ENCODE results near the gene SPACA9. TPM values are rescaled to one million over a fixed set of nuclear protein-coding genes. Genes with fewer than 3 reads are reported as not detected.
A peak's percentile ranks its signal among the peaks of the same experiment; 100 is the strongest.

The SPACA9 gene
- total RNA-seq, 4 donors from 2014 or later = 8.7 to 10.3 (median 9.9) TPM

GRCh38 chr9:132855904-132856303, 22.8 kb upstream of the SPACA9 start:
- Histone ChIP-seq H3K27me3 (no peaks in the 10 kb centered on the region), H3K27ac (no peak overlapping the region), H3K4me1 (peaks cover 23% of the 10 kb centered on the region), H3K9me3 (no peaks in the 10 kb centered on the region), H3K36me3 (no peaks in the 10 kb centered on the region), H3K4me3 (no peak overlapping the region)
- no peak for TF ChIP-seq POLR2A (IDR thresholded peaks at IDR 0.05)
- TF ChIP-seq, protein P1, sequence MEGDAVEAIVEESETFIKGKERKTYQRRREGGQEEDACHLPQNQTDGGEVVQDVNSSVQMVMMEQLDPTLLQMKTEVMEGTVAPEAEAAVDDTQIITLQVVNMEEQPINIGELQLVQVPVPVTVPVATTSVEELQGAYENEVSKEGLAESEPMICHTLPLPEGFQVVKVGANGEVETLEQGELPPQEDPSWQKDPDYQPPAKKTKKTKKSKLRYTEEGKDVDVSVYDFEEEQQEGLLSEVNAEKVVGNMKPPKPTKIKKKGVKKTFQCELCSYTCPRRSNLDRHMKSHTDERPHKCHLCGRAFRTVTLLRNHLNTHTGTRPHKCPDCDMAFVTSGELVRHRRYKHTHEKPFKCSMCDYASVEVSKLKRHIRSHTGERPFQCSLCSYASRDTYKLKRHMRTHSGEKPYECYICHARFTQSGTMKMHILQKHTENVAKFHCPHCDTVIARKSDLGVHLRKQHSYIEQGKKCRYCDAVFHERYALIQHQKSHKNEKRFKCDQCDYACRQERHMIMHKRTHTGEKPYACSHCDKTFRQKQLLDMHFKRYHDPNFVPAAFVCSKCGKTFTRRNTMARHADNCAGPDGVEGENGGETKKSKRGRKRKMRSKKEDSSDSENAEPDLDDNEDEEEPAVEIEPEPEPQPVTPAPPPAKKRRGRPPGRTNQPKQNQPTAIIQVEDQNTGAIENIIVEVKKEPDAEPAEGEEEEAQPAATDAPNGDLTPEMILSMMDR (IDR thresholded peaks at IDR 0.05) = no peak
- no peak for TF ChIP-seq EP300 (IDR thresholded peaks at IDR 0.05)
- no peak for TF ChIP-seq POLR2AphosphoS5 (IDR thresholded peaks at IDR 0.05)
- 85% methylated on average over 5 of the region's 5 CpGs for WGBS
- DNase-seq (ENCODE audit: low spot score in 2 of 2) = no peak

DNA sequence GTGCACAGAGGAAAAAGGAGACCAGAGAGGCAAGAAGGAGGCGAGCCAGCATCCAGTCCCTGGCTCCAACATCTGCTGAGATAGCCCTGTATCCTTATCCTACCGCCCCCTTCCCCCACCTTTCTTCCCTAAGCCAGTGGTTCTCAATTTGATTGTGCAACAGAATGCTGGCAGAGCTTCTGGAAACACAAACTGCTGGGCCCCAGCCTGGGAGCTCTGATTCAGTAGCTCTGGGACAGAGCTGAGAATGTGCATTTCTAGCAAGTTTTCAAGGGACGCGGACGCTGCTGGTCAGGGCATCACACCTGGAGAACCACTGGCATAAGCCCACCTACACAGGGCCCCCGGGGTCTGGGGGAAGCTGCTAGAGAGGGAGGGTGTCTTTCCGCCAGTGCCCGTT, 21.7 kb upstream of the SPACA9 start:
- H3K4me1 ChIP-seq = peaks cover 23% of the 10 kb centered on the region
- no peaks in the 10 kb centered on the region for H3K27me3 ChIP-seq
- H3K27ac ChIP-seq = peak overlapping the region; percentile 51
- H3K4me3 ChIP-seq = no peak overlapping the region
- no peak for TF ChIP-seq POLR2A (IDR thresholded peaks at IDR 0.05)
- WGBS = 36% methylated on average over 7 of the region's 8 CpGs
- H3K9me3 ChIP-seq = no peaks in the 10 kb centered on the region
- H3K36me3 ChIP-seq = no peaks in the 10 kb centered on the region
- DNase-seq (ENCODE audit: low spot score in 2 of 2) = peak in 1 of 2 donors; percentile 63

DNA sequence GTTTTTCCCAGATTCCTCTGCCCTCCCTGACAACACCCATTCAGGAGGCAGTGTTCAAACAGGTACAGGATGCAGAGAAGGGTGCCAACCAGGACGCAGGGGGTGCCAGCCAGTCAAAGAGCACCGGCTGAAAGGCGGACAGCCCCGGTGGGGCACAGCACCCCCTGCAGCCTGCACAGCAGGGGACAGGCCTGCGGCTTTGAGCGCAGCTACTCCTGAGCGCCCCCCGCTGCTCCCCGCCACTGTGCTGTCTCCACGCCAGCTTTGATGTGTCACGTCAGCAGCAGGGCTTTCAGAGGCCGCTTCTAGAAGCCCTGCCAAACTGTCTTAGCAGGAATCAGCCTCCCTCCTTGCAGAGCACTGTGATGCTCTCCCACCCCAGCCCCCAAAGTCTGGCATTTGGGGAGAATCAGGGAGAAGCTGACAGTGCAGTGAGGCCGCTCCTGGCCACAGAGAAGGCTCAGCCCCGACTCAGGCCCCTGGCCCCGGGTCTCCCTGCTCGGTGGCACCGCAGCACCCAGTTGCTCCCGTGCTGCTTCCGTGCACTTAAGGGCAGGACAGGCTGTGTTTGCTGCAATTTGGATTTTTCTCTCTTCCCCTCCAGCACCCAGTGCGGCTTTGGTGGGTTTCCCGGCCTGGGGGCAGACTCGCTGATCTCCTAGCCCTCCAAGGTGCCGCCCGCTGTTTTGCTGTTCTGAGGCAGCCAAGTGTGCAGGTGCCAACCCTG, 20.9 kb upstream of the SPACA9 start:
- TF ChIP-seq, protein P1 (IDR thresholded peaks at IDR 0.05) = peak in 1 of 2 donors; percentile 5
- TF ChIP-seq POLR2AphosphoS5 (IDR thresholded peaks at IDR 0.05) = no peak
- DNase-seq (ENCODE audit: low spot score in 2 of 2) = no peak
- Histone ChIP-seq H3K36me3 (no peaks in the 10 kb centered on the region), H3K27ac (peak overlapping the region; percentile 51), H3K9me3 (no peaks in the 10 kb centered on the region), H3K27me3 (no peaks in the 10 kb centered on the region), H3K4me3 (no peak overlapping the region), H3K4me1 (peaks cover 23% of the 10 kb centered on the region)
- 54% methylated on average over 16 of the region's 24 CpGs for WGBS

DNA sequence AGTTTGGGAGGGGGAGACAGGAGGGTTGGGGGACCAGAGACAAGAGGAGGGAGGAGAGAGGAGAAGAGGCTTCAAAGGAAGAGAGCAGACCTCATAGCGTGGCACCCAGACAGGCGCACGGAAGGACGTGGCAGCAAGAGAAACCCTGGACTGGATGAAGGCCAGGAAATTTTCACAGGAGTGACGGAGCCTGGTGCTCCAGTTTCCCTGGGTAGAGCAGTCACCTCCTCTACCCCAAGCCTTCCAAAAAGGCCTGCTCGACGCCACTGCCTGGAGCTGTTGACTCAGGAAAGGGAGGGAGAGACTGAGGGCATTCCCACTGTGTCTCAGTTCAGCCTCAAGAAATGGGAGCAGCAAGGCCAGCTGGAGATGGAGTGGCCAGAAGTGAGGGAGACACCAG, 19.9 kb upstream of the SPACA9 start:
- DNase-seq (ENCODE audit: low spot score in 2 of 2) = no peak
- Histone ChIP-seq H3K27me3 (no peaks in the 10 kb centered on the region), H3K4me1 (peaks cover 23% of the 10 kb centered on the region), H3K9me3 (no peaks in the 10 kb centered on the region), H3K36me3 (no peaks in the 10 kb centered on the region), H3K27ac (no peak overlapping the region), H3K4me3 (no peak overlapping the region)
- WGBS = 62% methylated on average over 7 of the region's 7 CpGs
- TF ChIP-seq POLR2AphosphoS5 (IDR thresholded peaks at IDR 0.05) (no peak), POLR2A (IDR thresholded peaks at IDR 0.05) (no peak), EP300 (IDR thresholded peaks at IDR 0.05) (no peak)
- TF ChIP-seq, protein P1 (IDR thresholded peaks at IDR 0.05) = no peak

DNA sequence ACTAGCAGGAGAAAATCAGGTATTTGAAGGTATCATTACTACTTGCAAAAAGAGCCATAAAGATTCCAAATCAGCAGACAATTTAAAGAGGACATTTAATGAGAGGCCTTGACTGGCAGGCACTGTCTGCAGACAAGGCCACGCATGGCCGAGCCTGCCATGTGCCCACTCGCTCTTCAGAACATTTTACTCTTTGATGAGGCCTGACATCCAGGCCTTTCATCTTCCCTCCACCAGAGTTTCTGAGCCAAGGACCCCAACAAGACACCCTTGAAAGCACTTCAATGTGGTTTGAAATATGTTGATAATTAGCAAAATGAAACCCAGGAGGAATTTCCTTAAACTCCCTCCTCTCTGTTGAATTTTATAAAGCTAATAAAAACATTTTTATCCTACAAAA, 17.0 kb upstream of the SPACA9 start:
- DNase-seq (ENCODE audit: low spot score in 2 of 2) = no peak
- TF ChIP-seq POLR2AphosphoS5 (IDR thresholded peaks at IDR 0.05) = no peak
- TF ChIP-seq EP300 (IDR thresholded peaks at IDR 0.05) = no peak
- no peak for TF ChIP-seq POLR2A (IDR thresholded peaks at IDR 0.05)
- TF ChIP-seq, protein P1 (IDR thresholded peaks at IDR 0.05) = no peak
- no peak overlapping the region for H3K27ac ChIP-seq
- H3K36me3 ChIP-seq = no peaks in the 10 kb centered on the region
- H3K27me3 ChIP-seq = no peaks in the 10 kb centered on the region
- peaks cover 28% of the 10 kb centered on the region for H3K4me1 ChIP-seq
- WGBS = 92% methylated on average over 3 of the region's 3 CpGs
- H3K4me3 ChIP-seq = no peak overlapping the region
- no peaks in the 10 kb centered on the region for H3K9me3 ChIP-seq

DNA sequence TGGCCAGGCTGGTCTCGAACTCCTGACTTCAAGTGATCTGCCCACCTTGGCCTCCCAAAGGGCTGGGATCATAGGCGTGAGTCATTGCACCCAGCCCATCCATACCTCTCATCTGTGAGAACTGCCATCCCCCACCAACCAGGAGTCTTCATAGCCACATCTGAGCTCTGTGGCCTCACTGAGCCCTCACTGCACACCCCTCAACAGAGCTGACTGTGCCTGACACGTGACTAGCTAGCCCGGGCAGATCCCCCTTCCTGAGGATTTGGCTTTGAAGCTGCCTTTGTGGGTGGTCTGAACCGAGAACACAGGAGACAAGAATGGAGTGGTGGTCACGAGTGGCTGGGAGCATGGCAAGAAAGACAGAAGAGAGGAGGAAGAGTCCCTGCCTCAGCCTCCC, 16.2 kb upstream of the SPACA9 start:
- no peaks in the 10 kb centered on the region for H3K27me3 ChIP-seq
- no peak overlapping the region for H3K4me3 ChIP-seq
- DNase-seq (ENCODE audit: low spot score in 2 of 2) = no peak
- peaks cover 20% of the 10 kb centered on the region for H3K4me1 ChIP-seq
- 75% methylated on average over 6 of the region's 6 CpGs for WGBS
- no peaks in the 10 kb centered on the region for H3K9me3 ChIP-seq
- TF ChIP-seq EP300 (IDR thresholded peaks at IDR 0.05) (no peak), POLR2A (IDR thresholded peaks at IDR 0.05) (no peak), POLR2AphosphoS5 (IDR thresholded peaks at IDR 0.05) (no peak)
- TF ChIP-seq, protein P1 (IDR thresholded peaks at IDR 0.05) = no peak
- H3K27ac ChIP-seq = no peak overlapping the region
- no peaks in the 10 kb centered on the region for H3K36me3 ChIP-seq

All from suprapubic skin (tissue), 4 donors.